Vagina (tissue), 2 donors: Measurements from ENCODE around the gene ATG4D.

Experiments
- CTCF ChIP-seq, 3 experiments: fragments of 450-650 bp in 2 of 3; fragments of 200-600 bp in 1 of 3; sonication (generic) in 1 of 3; IDR thresholded peaks; one replicate each; pipeline ENCODE4 v1.5.1; 2017 to 2019; ENCODE audit warnings: antibody characterized with exemption in 3 of 3, mild to moderate bottlenecking in 2 of 3, moderate library complexity in 2 of 3
- POLR2AphosphoS5 ChIP-seq, 2 donors: sonication (generic); formaldehyde crosslinking; IDR thresholded peaks; one replicate each; pipeline ENCODE4 v1.9.0; 2017; ENCODE audit warnings: antibody characterized with exemption in 2 of 2, mild to moderate bottlenecking in 2 of 2, low read depth in 1 of 2; ENCODE audit not compliant: insufficient read depth in 1 of 2

- TF ChIP-seq CTCF (IDR thresholded peaks at IDR 0.05) (no peak), POLR2AphosphoS5 (IDR thresholded peaks at IDR 0.05; ENCODE audit: insufficient read depth in 1 of 2, low read depth in 1 of 2) (peak in 1 of 2 donors; percentile 52)
Measured at GRCh38 chr19:10535613-10536012, 8.1 kb upstream of the ATG4D start.
